ENCODE measurements around the gene ZIC2.

Gene ZIC2

DNA sequence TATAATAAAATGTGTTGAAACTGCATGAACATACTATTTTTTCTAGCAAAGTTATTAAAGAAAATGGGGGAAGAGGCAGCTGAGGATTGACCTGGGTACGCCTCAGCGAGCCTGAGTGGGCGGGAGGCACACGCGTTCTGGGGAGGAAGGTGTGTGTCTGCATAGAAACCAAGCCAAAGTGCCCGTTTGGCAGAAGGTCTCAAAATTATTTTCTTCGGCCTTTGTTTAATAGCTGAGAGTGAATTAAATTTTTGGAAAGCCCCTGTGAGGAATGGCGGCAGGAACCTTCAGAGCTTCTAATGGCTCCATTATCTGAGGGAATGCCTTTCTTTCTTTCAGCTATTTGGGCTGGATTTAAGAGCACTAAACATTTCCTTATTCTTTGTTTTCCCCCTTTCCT, 5.2 kb downstream of the ZIC2 start:
- ATAC-seq (no peak), DNase-seq (no peak)

DNA sequence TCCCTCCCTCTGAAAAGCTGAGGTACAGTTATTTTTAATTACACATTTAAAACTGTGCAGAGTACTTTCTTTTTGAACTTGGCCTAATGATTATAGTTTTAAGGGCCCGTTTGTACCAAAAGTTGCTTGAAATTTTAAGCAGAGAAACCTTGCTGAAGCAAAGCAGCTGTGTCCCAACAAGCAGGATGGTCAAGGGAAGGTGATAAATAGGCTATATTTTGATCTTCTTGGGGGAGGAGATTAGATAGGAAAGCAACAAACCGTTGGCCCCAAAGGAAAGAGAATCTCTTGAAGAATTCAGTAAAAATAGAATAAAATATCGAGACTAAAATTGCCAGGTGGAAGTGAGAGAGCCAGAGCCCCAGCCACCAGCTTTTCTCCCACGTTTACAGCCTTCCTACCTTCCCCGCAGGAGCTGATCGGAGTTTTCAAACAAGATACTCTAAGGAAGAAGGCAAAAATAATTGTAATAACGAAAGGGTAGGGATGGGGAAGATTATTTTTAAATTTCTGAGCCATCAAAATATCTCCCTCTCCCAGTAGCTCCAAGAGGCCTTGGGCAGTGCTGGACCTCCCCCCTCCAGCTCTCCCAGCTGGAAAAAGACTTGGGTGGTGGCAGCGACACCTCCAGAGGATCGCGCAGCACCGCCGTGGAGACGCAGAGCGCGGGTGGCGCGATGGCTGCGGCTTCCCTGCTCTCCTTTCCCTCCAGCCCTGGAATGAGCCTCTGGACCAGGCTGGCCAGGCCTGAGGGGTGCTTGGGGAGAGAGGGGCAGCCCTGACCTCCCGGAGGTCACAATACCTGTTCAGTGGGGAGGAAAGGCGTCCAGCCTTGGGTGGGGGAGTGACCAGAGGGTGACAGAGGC, 5.8 kb downstream of the ZIC2 start:
- no peak for DNase-seq
- ATAC-seq = no peak

DNA sequence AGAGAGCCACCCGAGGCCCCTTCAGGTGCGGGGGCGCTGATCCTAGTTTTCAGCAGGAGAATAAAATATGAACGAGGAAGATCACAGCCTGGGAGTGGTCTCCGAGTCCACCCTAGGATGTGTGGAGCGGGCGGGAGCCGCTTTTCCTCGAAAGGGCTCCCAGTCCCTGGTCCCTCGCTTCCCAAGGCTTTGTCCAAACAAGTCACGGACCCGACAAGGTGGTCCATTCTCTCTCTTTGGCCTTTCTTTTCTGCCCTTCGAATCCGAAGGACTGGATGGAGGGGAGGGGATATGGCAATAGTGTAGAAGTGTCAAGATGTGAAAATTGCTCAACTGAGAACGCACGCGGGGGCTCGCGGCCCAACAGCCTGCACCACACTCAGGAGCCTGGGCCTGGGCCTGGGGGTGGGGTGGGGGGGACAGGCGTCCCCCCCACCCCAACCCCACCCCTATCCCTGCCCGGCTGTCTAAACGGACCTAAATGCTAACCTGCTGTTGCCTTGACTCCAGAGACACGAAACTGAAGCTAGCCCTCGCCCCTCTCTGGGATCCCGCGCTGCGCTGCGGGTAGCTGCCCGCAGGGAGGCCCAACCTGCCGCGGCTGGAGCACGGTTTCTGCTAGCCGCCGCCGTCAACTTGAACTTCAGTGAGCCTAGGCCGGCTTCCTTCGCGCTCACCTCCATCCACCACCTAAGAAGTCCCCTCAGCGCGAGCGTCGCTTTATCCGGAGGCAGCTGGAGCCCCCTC, 7.1 kb downstream of the ZIC2 start:
- no peak for ATAC-seq
- no peak for DNase-seq

GRCh38 chr13:99989276-99990125, 7.9 kb downstream of the ZIC2 start:
- ATAC-seq (no peak), DNase-seq (no peak)

DNA sequence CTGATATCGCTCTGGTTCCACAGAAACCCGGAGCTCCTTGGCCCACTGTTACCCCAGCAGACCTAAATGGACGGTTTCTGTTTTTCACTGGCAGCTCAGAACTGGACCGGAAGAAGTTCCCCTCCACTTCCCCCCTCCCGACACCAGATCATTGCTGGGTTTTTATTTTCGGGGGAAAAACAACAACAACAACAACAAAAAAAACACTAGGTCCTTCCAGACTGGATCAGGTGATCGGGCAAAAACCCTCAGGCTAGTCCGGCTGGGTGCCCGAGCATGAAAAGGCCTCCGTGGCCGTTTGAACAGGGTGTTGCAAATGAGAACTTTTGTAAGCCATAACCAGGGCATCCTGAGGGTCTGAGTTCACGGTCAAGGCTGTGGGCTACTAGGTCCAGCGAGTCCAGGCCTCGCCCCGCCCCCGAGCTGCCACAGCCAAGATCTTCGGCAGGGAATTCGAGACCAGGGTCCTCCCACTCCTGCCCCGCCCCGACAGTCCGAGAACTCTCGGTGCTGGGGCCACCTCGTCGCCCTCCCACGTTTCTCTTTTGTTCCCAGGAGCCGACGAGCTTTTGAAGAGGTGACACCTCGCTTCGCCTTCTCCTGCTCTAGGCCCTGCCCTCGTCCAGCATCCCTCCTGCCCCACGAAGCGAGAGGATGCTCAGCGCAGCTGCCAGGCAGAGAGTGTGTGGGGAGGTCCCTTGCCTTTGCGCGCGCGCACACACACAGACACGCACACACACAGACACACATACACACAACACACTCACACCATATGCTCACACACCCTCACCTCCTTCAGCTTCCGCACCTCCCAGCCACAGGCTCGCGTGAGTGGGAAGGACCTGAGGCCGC, 8.8 kb downstream of the ZIC2 start:
- ATAC-seq (no peak), DNase-seq (no peak)

DNA sequence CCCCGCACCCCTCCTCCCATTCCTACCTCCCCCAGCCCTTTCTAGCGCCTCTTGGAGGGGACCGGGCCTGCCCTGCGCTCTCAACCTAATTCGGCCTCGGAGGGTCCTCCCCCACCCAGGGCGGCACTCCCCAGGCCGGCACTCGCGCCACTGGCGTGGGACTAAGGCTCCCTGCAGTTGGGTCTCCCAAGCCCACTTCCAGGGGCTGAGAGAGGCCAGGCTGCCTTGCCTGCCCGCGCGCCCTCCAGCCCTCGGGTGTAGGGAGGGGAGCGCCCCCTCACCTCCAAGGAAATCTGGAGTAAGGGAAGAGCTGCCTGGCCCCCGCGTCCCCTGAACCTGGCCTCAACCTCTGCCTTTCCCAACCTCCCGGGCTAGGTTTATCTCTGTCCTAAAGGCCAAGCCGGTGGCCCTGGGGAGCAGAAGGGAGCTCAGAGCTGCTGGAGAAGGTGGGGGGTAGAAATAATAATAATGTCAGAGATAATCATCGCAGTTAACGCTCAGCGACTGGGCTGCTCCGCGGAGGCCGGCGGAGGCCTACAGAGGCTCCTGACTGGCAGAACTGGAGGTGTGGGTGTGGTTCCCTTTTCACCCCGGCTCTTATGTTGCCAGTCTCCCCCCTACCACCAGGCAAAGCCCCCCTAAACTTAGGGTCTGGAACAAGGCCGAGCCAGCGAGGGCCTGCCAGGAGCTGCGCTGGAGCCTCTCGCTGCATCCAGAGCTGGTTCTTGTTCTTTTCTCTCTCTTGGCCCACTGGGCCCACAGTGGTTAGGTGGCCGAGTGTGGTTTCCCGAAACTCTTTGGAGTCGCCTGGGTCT, 9.6 kb downstream of the ZIC2 start:
- no peak for ATAC-seq
- no peak for DNase-seq

DNA sequence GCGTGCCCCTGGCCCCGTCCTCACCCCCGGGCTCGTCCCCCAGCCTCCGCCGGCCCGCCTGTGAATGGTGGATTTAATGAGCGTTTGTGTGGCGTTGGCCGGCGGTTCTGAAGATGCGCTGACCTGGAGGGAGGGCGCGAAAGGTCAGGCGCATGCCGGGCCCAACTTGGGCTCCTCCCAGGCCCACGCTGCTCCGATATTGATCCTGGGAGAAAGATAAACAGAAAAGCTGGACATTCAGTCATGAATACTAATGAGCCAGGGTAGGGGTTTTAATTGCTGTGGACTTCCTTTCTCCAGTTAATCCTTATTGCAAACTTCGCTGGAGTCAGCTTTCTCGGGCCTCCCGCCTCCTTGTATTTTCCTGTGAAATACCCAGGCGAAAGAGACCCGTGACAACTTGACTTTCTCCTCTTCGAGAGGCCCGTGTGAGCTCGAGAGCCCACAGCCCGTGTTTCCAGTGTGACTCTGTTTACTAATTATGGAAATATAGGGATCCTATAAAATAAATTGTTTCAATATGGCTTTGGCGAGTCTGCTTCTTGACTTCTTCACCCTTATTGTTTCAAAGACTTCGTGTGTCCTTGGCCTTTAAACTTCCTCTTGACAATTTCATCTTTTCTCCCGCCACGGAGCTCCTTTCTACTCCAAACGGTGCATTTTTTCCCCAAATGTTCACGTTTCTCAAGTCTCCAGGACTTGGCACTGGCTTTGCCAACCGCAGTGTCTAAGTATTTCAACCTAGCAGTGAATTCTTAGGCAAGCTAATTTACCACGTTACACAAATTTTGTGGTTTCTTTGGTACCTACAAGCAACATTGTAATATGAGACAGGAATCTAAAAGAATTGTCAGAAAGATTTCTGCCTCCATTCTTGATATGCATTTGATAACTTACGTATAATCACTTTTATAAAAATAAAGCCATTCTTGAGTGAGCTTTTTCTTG, 10.5 kb downstream of the ZIC2 start:
- DNase-seq (no peak), ATAC-seq (no peak)

- DNase-seq (no peak), ATAC-seq (no peak)
These were observed 11.4 kb downstream of the ZIC2 start for GRCh38 chr13:99992949-99993351.

- DNase-seq (no peak), ATAC-seq (no peak)
These were observed 12.4 kb downstream of the ZIC2 start for GRCh38 chr13:99993660-99994637.

GRCh38 chr13:99994638-99995020, 13.0 kb downstream of the ZIC2 start:
- no peak for DNase-seq
- no peak for ATAC-seq

- ATAC-seq = no peak
- no peak for DNase-seq
These were observed 13.6 kb downstream of the ZIC2 start for GRCh38 chr13:99995104-99995588.

GRCh38 chr13:99995589-99996380, 14.2 kb downstream of the ZIC2 start:
- DNase-seq = no peak
- no peak for ATAC-seq

DNA sequence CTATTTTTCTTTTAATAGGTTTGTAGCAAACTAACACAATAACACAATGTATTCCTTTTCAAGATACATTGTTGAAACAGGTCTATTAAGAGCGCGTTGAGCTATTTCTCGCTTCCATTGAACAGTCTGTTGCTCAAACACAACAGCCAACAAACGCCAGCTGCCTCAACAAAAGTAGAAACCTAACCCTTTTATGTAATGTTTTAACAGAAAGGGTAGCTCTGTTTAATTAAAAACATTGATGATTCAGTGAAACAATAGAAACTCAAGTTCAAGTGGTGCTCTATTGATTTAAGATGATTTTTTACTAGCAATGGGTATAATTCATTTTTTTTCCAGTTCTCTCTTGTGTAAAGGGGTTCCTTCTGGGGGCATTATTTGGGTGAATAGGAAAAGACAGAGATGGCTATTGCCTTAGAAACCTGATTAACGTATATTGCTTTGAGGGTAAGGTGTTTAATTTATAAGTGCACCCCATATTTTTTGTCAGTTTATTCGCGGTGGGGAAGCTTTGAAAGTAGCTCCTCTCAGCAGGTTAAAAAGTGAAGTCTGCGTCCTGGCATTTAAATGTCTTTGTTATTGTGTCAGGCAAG, 14.9 kb downstream of the ZIC2 start:
- no peak for ATAC-seq
- no peak for DNase-seq

DNA sequence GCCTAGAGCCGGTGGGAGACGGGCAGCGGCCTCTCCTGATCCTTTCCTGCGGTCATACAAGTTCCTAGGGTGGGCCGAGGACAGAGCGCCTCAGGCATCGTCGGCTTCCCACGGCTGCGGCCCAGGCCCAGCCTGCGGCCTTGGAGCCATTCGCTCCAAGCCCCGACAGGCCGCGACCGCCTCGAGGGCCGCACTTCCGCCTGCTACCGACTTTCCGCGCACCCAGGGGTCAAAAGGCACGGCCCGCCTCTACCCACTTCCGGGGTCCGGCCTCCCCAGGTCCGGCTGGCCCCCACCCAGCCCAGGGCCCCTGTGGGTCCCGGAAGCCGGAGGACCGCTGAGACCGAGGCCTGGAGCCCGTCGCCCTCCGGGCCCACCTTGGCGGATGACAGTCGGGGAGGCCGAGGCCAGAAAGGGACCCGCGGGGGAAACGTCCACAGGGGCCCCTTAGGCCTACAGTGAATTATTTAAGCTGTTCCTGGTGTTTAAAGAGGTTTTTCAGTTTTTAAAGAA, 16.2 kb downstream of the ZIC2 start:
- ATAC-seq (no peak), DNase-seq (no peak)

DNA sequence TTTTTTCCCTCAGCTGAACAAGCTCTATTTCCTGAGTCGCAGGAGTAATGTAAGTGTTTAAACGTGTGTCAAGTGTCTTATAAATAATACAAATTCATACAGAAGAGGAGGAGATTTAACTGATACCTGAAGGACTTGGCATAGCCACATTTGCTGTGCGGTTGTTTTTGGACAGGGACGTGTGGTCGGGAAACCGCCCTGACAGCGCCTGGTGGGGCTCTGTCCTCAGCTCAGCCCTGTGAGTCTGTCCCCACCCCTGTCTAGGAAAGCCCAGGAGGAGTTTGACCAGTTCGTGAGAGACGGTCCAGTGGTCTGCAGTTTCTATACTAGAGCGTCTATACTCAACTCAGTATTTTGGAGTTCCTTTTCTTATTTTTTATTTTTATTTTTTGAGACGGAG, 16.7 kb downstream of the ZIC2 start:
- ATAC-seq (no peak), DNase-seq (no peak)

DNA sequence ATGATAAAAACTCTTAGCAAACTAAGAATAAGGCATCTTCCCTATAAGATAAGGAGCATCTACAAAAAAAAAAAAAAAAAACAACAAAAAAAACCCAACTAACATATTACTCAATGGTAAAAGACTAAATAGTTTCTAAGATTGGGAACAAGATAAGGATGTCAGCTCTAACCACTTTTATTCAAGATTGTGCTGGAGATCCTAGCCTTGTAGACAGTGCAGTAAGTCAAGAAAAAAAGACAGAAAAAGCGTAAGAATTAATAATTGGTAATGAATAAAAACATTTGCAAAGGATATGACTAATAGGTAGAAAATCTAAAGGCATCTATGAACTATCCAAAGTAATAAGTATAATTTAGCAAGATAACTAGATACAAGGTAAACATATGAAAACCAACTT, 33.0 kb downstream of the ZIC2 start:
- no peak for DNase-seq
- ATAC-seq = no peak
